Inferior parietal cortex (tissue), 1 donor: ENCODE measurements around the gene ATG13.
"Not testable (repeated sequence)": the region's sequence is repeated elsewhere in the genome, so short reads cannot be mapped to it uniquely, and the experiment has no call there.

Experiments
- DNase-seq: peaks from one replicate; pipeline ENCODE4 v3.0.0-alpha.2; 2016; ENCODE audit errors: extremely low spot score

The ATG13 gene

GRCh38 chr11:46617134-46617971 is at the start of gene ATG13, which contains the start of gene HARBI1:
ATG13 (plus strand) TSS chr11:46617553; CDS start chr11:46644292, 26,739 bp downstream.
HARBI1 (minus strand) TSS chr11:46617227; CDS start chr11:46616237, 990 bp downstream.
- peak; percentile 86 for DNase-seq

GRCh38 chr11:46570790-46571398 is 46.5 kb upstream of the ATG13 start:
- DNase-seq, result no peak

- no peak for DNase-seq
Measured at GRCh38 chr11:46574656-46575055, 42.7 kb upstream of the ATG13 start.

- DNase-seq, result no peak
Measured at GRCh38 chr11:46577058-46577457, 40.3 kb upstream of the ATG13 start.

GRCh38 chr11:46582588-46582987 is 34.8 kb upstream of the ATG13 start:
- no peak for DNase-seq

GRCh38 chr11:46583513-46583912 is 33.8 kb upstream of the ATG13 start:
- DNase-seq, result not testable (repeated sequence)

GRCh38 chr11:46588131-46588530 is 29.2 kb upstream of the ATG13 start:
- no peak for DNase-seq

GRCh38 chr11:46588915-46589314 is 28.4 kb upstream of the ATG13 start:
- DNase-seq, result no peak

- DNase-seq, result no peak
Measured at GRCh38 chr11:46590740-46591605, 26.4 kb upstream of the ATG13 start.

GRCh38 chr11:46593550-46594373 is 23.6 kb upstream of the ATG13 start, which contains the start of gene AMBRA1:
AMBRA1 (minus strand) TSS chr11:46594023; CDS start chr11:46548380, 45,643 bp downstream.
- peak; percentile 95 for DNase-seq

- no peak for DNase-seq
Measured at GRCh38 chr11:46594374-46594700, 23.0 kb upstream of the ATG13 start.

GRCh38 chr11:46594785-46595184 is 22.6 kb upstream of the ATG13 start:
- DNase-seq, result no peak

GRCh38 chr11:46597155-46597554 is 20.2 kb upstream of the ATG13 start:
- DNase-seq, result no peak

GRCh38 chr11:46597609-46598219 is 19.6 kb upstream of the ATG13 start:
- DNase-seq, result no peak

- DNase-seq, result no peak
Measured at GRCh38 chr11:46599340-46600193, 17.8 kb upstream of the ATG13 start.

GRCh38 chr11:46600194-46600960 is 17.0 kb upstream of the ATG13 start:
- DNase-seq, result peak; percentile 55

- peak; percentile 60 for DNase-seq
Measured at GRCh38 chr11:46601129-46601528, 16.2 kb upstream of the ATG13 start.

- no peak for DNase-seq
Measured at GRCh38 chr11:46603704-46604308, 13.5 kb upstream of the ATG13 start.

- DNase-seq, result no peak
Measured at GRCh38 chr11:46604796-46605195, 12.6 kb upstream of the ATG13 start.
